ENCODE measurements around the gene GSS.

The GSS gene

GRCh38 chr20:34955231-34956040 lies at the start of gene GSS, which contains the start of gene MYH7B:
GSS (minus strand) TSS chr20:34955806; CDS start chr20:34951852, 3,954 bp downstream.
MYH7B (plus strand) TSS chr20:34955868; CDS start chr20:34978006, 22,138 bp downstream.
- DNase-seq, result peak; percentile 91

GRCh38 chr20:35004749-35005462 lies 49.3 kb upstream of the GSS start:
- DNase-seq, result no peak

DNA sequence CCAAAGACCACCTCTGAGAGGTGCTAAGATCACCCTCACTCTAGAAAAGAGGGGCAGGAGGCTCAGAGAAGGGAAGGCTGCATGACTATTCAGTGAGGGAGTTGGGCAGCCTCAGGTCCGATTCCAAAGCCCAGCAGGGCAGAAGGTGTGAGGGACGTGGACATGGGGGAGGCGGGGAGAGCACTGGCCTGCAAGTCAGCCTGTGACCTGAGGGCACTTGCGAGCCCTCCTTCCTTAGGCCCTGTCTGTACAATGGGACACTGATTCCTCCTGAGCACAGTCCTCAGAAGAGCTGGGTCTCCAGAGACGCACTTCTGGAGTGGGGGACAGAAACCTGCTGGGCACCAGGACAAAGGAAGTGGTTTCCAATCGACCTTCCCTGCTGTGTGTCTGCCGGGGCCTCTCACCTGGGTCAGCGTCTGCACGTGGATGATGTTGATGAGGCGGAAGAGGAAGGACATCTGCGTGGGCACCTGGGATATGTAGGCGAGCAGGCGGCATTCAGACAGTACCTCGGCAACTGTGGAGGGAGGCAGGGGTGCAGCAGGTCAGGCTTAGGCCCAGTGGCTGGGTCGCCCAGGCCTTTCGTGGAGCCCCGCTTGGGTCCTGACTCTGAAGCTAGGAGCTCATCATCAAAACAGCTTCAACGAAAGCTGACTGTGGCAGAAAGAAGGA lies 48.6 kb upstream of the GSS start:
- DNase-seq, result no peak

GRCh38 chr20:35003211-35004031 lies 47.8 kb upstream of the GSS start:
- no peak for DNase-seq

DNA sequence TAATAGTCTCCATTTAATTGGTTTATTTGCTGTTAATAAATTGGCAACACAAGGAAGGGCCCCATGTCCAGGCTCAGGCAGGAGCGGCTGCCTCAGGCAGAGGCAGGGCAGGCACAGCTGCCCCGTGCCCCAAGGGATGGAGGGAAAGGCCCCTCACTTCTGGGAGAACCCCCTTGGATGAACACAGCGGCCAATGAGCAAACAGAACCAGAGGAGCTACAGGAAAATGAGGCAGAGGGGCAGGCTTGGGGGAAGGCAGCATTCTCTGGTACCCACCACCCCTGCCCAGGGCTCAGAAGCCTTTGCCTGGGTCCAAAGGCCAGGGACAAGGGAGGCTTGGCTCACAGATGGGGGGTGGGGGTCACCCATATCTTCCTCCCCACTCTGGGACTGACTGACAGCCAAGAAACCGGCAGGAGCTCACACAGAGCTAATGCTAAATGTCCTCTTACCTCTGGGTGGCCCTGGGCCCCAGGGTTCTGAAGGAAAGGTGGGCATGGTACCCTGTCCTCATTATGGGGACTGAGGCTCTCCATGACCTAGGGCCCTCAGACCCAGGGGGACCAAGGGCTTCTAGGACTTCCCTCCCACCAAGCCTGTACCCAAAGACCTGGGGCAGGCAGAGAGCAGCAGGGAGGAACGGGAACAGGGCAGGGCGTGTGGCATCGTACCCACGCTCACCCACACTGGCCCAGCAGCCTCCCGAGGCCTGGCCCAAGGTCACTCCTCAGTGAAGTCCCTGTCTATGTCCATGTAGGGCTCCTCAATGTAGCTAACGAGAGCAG lies 47.0 kb upstream of the GSS start:
- DNase-seq, result no peak

DNA sequence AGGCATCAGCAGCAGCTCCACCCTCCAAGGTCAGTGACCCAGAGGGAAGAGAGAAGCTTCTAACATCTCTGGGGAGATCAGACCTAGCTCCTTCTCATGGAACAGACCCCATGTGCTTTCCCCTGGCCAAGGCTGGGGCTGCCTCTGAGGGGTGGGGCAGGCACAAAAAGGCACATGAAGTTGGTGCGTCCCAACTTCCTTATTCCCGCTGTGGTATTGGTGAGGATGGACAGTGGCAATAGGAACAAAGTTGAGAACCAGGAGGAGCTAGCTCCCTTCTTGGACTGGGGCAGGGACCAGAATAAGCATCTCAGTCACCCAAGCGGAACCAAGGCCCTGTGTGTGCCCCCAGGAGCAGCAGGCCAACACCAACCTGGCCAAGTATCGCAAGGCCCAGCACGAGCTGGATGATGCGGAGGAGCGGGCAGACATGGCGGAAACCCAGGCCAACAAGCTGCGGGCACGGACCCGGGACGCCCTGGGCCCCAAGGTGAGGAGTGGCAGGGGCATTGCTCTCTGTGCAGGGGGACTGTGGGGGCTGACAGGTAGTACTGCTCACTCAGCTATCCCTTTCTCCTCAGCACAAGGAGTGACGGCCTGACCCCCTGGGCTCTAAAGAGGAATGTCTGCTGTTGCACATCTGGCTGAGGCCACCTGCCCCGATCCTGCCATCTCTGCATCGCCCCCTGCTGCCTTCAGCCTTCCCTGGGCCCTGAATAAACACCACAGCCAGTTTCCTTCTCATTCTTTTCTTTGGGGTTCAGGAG lies 46.2 kb upstream of the GSS start:
- DNase-seq, result no peak

DNA sequence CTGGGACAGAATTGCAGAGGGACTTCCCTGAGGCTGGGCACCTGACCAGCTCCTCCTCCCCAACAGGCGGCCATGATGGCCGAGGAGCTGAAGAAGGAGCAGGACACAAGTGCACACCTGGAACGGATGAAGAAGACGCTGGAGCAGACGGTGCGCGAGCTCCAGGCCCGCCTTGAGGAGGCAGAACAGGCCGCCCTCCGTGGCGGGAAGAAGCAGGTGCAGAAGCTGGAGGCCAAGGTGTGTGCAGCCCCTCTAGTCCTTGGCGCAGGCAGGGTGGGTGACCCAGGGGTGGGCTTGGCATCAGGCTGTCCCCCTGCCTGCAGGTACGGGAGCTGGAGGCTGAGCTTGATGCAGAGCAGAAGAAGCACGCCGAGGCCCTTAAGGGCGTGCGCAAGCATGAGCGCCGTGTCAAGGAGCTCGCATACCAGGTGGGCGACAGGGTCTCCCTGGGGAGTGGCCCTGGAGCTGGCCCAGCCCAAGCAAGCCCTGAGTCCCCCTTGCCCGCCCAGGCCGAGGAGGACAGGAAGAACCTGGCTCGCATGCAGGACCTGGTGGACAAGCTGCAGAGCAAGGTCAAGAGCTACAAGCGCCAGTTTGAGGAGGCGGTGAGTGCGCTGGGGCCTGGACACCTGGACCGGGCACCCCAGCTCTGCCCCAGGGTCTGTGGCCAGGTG lies 45.5 kb upstream of the GSS start:
- DNase-seq, result no peak

GRCh38 chr20:35000311-35000921 lies 44.8 kb upstream of the GSS start:
- DNase-seq, result no peak

GRCh38 chr20:34999782-35000181 lies 44.2 kb upstream of the GSS start:
- DNase-seq, result no peak

DNA sequence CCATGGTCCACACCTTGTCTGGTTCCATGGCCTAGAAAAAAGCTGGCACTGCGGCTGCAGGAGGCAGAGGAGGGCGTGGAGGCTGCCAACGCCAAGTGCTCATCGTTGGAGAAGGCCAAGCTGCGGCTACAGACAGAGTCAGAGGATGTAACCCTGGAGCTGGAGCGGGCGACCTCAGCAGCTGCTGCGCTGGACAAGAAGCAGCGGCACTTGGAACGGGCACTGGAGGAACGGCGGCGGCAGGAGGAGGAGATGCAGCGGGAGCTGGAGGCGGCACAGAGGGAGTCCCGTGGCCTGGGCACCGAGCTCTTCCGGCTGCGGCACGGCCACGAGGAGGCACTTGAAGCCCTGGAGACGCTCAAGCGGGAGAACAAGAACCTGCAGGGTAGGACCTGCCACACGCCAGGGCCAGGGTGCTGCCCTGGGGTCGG lies 43.4 kb upstream of the GSS start:
- no peak for DNase-seq

DNA sequence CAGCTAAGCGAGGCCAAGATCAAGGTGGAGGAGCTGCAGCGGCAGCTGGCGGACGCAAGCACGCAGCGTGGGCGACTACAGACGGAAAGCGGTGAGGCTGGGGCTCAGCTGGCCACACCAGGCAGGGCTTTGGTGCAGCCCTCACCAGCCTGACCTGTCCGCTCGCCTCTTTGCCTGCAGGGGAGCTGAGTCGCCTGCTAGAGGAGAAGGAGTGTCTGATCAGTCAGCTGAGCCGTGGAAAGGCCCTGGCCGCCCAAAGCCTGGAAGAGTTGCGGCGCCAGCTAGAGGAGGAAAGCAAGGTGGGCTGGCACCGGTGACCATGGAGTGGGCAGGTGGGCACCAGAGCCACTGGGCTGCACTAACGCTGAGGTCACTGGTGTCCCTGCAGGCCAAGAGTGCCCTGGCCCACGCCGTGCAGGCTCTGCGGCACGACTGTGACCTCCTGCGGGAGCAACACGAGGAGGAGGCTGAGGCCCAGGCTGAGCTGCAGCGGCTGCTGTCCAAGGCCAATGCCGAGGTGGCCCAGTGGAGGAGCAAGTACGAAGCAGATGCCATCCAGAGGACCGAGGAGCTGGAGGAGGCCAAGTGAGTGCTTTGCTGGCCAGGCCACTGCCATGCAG lies 42.8 kb upstream of the GSS start:
- no peak for DNase-seq

- DNase-seq, result no peak
Observed at GRCh38 chr20:34997774-34998173, 42.2 kb upstream of the GSS start.

DNA sequence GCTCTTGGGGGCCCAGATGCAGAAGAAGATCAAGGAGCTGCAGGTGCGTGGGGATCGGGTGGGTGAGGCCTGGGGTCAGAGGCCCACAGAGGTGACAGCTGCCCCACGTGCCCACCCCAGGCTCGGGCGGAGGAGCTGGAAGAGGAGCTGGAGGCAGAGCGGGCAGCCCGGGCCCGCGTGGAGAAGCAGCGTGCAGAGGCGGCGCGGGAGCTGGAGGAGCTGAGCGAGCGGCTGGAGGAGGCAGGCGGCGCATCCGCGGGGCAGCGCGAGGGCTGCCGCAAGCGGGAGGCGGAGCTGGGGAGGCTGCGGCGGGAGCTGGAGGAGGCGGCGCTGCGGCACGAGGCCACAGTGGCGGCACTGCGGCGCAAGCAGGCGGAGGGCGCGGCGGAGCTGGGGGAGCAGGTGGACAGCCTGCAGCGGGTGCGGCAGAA lies 41.5 kb upstream of the GSS start:
- DNase-seq, result no peak

DNA sequence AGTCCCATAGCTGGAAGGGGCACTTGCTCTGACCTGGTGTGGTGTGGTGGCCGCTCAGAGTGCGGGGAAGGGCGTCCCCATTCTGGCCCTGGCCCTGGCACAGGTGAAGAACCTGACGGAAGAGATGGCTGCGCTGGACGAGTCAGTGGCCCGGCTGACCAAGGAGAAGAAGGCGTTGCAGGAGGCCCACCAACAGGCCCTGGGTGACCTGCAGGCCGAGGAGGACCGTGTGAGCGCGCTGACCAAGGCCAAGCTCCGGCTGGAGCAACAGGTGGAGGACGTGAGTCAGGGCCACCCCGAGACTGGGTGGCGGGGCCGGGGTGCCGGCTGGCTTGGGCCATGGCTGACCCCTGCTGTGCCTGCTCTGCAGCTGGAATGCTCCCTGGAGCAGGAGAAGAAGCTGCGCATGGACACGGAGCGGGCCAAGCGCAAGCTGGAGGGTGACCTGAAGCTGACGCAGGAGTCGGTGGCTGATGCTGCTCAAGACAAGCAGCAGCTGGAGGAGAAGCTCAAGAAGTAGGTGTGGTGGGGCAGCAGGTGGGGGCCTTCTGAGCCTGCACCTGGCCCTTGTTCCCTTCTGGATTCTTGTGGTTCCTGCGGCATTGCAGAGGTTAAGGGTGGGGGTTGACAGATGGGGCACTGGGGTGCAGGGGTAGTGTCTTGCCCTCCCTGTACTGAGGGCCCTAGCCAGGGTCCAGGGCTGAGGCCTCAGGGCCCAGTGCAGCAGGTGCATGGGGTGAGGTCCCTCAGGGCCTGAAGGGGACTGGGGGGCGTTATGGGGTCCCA lies 40.8 kb upstream of the GSS start:
- no peak for DNase-seq

- no peak for DNase-seq
Observed at GRCh38 chr20:34995696-34996095, 40.1 kb upstream of the GSS start.

DNA sequence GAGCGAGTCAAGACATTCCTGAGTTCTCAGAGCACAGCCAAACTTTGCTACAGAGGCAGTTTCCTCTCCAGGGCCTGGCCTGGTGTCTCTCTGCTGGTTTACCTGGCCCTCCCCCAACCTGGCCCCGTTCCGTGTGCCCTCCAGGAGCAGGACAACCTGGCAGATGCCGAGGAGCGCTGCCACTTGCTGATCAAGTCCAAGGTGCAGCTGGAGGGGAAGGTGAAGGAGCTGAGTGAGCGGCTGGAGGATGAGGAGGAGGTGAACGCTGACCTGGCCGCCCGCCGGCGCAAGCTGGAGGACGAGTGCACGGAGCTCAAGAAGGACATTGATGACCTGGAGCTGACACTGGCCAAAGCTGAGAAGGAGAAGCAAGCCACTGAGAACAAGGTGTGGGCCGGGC lies 39.6 kb upstream of the GSS start:
- DNase-seq, result no peak

DNA sequence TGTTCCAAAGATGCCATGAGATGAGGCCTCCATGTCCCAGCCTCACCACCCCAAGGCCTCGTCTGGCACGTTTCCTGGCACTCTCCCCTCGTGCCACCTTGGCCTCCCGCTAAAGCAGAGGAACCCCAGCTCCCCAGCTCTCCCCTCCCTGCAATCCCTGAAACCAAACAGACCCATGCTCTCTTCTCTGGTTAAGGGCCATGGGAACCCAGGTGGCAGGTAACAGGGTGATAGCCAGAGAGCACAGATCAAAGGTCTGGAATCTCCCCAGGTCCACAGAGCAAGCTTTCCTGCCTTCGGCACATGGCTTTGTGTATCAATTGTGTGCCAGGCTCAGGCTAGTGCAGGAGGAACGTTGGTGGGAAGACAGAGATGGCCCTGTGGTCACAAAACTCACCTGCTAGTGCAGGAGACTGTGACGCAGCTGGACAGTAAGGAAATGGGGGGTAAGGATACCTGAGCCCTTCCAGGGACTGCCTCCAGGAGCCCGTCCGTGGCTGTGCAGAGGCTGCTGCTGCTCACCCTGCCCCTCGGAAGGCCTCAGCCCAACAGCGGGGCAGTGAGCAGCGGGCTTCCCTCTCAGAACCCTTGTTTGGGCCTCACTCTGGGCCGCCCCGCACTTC lies 39.0 kb upstream of the GSS start:
- DNase-seq, result no peak

- DNase-seq, result no peak
Observed at GRCh38 chr20:34993941-34994508, 38.4 kb upstream of the GSS start.

Data from NCI-H748 treated with DMSO at 0.1 percent for 48 hours (cell line).